AG10803 (cell line): ENCODE results near the gene NDUFAF8.
A peak's percentile ranks its signal among the peaks of the same experiment; 100 is the strongest.

Source experiments
- DNase-seq: peaks from one replicate; pipeline ENCODE4 v3.0.0; 2010; ENCODE audit warnings: low read depth
- H3K4me3 ChIP-seq: 2 replicates; pipeline ENCODE4 v1.5.1; 2011; ENCODE audit warnings: mild to moderate bottlenecking, low read length, control low read depth
- CTCF ChIP-seq: conservative IDR thresholded peaks from 2 replicates; pipeline ENCODE4 v1.5.1; 2011; ENCODE audit warnings: mild to moderate bottlenecking, low read length, control low read depth, inconsistent platforms

The NDUFAF8 gene

GRCh38 chr17:81241203-81241602 is 2.1 kb downstream of the NDUFAF8 start:
- peak overlapping the region; percentile 80; the same call in 1 of the 2 replicates for H3K4me3 ChIP-seq
- DNase-seq, result no peak
- no peak for TF ChIP-seq CTCF

- TF ChIP-seq CTCF, result peak; percentile 67
- H3K4me3 ChIP-seq, result no peak overlapping the region
- DNase-seq, result peak; percentile 23
These were observed 2.7 kb downstream of the NDUFAF8 start for GRCh38 chr17:81241648-81242420.

GRCh38 chr17:81242421-81243332 is 3.6 kb downstream of the NDUFAF8 start:
- H3K4me3 ChIP-seq, result no peak overlapping the region
- DNase-seq, result no peak
- TF ChIP-seq CTCF, result no peak

GRCh38 chr17:81243333-81243664 is 4.2 kb downstream of the NDUFAF8 start:
- DNase-seq, result no peak
- no peak overlapping the region for H3K4me3 ChIP-seq
- TF ChIP-seq CTCF, result no peak

- no peak for DNase-seq
- TF ChIP-seq CTCF, result no peak
- H3K4me3 ChIP-seq, result no peak overlapping the region
These were observed 5.4 kb downstream of the NDUFAF8 start for GRCh38 chr17:81244358-81245023.

- DNase-seq, result no peak
- no peak overlapping the region for H3K4me3 ChIP-seq
- TF ChIP-seq CTCF, result no peak
These were observed 6.0 kb downstream of the NDUFAF8 start for GRCh38 chr17:81245024-81245664.
